Hematopoietic multipotent progenitor cell treated with erythropoietin and hydrocortisone succinate and interleukin-3 and kit ligand, for 17 days (in vitro differentiated cells): Measurements from ENCODE around the gene ZNF324.
"Not testable (repeated sequence)": the region's sequence is repeated elsewhere in the genome, so short reads cannot be mapped to it uniquely, and the experiment has no call there.

Experiments
- DNase-seq: peaks from one replicate; pipeline ENCODE4 v3.0.0-alpha.2; 2015; ENCODE audit warnings: low spot score

The ZNF324 gene

GRCh38 chr19:58471736-58472135, 4.9 kb downstream of the ZNF324 start:
- no peak for DNase-seq

DNA sequence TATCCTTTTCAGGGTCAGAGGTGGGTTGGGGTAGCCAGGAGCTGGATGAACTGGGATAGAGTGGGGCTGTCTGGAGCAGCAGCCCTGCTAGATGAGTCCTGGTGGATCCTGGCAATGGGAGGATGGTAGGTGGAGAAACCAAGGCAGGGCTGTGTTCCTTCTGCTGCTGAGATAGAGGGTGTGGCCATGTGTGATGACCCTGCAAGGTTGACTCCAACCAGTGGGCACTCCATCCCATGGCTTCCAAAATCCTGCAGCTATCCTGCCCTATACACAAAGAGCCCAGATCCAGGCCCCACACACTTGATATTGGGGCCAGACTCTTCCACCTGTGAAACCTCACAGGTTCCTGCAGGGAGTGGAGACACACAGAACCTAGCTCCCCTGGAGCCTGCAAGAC, 6.9 kb downstream of the ZNF324 start:
- DNase-seq = no peak

GRCh38 chr19:58474291-58474996, 7.6 kb downstream of the ZNF324 start:
- no peak for DNase-seq

- no peak for DNase-seq
Observed at GRCh38 chr19:58474997-58475713, 8.3 kb downstream of the ZNF324 start.

GRCh38 chr19:58475714-58476497, 9.0 kb downstream of the ZNF324 start, which contains the start of gene ZNF446:
ZNF446 (plus strand) TSS chr19:58476352; CDS start chr19:58477219, 867 bp downstream.
- peak; percentile 96 for DNase-seq

GRCh38 chr19:58476498-58477015, 9.7 kb downstream of the ZNF324 start:
- no peak for DNase-seq

DNA sequence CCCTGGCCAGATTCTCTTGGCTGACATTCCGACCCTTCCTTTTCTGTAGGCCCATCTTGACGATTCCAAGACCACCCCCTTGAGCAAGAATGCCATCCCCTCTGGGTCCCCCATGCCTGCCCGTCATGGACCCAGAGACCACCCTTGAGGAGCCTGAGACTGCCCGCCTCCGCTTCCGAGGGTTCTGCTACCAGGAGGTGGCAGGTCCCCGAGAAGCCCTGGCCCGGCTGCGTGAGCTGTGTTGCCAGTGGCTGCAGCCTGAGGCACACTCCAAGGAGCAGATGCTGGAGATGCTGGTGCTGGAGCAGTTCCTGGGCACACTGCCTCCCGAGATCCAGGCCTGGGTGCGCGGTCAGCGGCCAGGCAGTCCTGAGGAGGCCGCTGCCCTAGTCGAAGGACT, 10.2 kb downstream of the ZNF324 start:
- DNase-seq = no peak

DNA sequence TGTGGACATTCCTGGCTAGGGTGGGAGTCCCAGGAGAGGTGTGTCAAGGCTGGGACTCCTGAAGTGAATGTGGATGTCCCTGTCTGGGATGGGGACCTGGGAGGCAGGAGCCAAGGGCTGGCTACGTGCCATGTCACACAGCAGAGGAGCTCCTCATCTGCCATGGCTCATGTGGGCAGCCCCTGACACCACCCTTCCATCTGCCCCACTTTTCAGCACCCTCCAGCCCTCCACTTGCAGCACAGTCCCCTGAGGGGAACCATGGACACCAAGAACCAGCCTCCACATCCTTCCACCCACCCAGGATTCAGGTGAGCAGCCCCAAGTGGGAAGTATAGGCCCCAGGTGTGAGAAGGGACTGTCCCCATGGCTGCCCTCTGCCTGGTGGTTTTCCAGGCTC, 11.0 kb downstream of the ZNF324 start:
- no peak for DNase-seq

DNA sequence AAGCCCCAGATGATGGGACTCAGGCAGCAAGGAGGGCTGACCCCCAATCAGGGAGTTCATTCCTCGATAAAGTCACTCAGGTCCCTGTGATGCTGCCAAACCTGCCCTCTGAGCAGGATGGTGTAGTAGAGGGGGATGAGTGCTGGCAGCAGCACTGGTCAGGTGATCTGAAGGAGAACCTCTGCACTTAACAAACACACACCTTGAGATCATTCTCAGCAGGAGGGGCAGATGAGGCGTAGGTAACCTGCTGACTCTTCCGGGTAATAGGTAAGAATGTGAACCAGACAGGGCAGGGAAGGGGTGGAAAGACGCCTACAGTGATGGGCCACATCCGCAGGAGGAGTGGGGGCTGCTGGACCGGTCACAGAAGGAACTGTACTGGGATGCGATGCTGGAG, 12.4 kb downstream of the ZNF324 start:
- no peak for DNase-seq

DNA sequence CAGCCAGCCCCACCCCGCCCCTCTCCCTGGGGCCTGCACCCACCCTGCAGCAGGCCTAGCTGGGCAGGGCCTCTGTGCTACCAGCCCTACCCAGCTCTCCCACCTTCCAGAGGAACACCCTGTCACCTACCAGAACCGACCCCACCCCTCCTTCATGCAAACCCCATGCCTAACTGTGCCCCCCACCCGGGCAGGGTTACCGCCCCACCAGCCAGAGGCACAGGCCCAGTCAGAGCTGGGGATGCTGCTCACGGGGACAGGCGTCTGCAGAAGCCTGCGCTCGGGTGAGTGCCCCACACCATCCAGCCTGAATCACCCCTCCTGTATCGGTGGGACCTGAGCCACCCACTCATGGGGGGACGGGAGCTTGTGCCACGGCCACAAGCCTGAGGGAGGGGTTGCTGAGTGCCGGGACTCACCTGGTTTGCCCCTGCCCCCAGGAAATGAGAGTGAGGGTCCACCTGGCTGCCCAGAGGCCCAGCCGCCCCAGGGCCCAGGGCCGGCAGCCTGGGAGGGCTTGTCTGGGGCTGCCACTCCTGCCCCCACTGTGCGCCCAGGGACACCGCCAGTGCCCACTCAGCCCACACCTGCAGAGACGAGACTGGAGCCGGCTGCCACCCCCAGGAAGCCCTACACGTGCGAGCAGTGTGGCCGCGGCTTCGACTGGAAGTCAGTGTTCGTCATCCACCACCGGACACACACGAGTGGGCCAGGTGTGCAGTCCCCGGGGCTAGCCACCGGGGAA, 13.0 kb downstream of the ZNF324 start:
- DNase-seq = no peak

DNA sequence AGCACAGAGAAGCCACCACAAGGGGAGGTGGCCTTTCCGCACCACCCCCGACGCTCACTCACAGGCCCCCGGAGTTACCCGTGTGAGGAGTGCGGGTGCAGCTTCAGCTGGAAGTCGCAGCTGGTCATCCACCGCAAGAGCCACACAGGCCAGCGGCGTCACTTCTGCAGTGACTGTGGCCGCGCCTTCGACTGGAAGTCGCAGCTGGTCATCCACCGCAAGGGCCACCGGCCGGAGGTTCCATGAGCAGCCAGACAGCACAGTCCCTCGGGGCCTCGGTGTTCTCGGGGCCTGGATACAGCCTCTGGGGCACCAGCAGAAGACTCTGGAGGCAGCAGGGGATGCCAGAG, 13.6 kb downstream of the ZNF324 start:
- no peak for DNase-seq

- no peak for DNase-seq
Observed at GRCh38 chr19:58480831-58481230, 14.0 kb downstream of the ZNF324 start.

DNA sequence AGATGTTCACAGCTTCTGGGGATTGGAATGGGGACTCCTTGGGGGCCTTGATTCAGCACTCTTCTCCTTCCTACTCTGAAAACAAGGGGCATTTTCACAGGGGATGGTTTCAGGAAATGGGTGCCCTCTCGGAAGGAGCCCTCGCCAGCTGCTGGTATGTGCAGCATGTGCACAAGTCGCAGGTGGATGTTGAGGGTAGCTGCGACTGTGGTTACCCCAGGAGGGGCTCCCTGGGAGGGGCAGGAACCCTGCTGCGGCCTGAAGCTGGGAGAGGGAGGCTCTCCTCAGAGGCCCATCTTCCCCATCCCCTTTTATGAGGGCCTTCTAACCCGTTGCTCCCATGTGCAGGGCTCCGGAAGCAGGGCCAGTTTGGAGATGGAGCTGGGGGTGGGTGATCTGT, 15.5 kb downstream of the ZNF324 start:
- no peak for DNase-seq

DNA sequence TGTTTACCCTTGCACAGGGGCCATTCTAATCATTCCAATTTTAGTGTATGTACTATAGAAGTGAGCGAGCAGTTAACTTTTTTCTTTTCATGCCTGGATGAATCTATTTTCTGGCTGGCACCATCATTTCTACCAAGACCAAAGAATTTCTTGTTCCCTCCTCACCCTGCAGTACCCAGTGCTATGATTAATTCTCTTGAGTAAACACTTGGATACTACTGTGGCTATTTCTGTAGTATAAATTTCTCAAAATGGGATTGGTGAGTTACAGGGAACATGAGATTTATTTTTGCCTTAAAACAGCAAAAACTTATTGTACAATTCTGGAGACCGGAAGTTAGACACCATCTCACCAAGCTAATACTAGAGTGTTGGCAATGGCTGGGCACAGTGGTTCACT, 16.9 kb downstream of the ZNF324 start:
- no peak for DNase-seq

DNA sequence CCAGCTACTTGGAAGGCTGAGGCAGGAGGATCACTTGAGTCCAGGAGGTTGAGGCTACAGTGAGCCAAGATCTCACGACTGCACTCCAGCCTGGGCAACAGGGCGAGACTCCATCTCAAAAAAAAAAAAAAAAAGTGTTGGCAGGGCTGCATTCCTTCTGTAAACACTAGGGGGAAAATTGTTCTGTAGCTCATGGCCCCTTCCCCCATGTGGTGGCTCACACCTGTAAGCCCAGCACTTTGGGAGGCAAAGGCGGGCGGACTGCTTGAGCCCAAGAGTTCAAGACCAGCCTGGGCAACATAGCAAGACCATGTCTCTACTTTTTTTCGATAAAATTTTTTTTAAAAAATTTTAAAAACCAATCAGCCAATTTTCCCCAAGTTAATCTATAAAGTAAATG, 17.5 kb downstream of the ZNF324 start:
- not testable (repeated sequence) for DNase-seq

GRCh38 chr19:58491393-58491792, 24.5 kb downstream of the ZNF324 start:
- no peak for DNase-seq

- DNase-seq = no peak
Observed at GRCh38 chr19:58492265-58492664, 25.4 kb downstream of the ZNF324 start.

GRCh38 chr19:58497634-58498170, 30.8 kb downstream of the ZNF324 start:
- no peak for DNase-seq

DNA sequence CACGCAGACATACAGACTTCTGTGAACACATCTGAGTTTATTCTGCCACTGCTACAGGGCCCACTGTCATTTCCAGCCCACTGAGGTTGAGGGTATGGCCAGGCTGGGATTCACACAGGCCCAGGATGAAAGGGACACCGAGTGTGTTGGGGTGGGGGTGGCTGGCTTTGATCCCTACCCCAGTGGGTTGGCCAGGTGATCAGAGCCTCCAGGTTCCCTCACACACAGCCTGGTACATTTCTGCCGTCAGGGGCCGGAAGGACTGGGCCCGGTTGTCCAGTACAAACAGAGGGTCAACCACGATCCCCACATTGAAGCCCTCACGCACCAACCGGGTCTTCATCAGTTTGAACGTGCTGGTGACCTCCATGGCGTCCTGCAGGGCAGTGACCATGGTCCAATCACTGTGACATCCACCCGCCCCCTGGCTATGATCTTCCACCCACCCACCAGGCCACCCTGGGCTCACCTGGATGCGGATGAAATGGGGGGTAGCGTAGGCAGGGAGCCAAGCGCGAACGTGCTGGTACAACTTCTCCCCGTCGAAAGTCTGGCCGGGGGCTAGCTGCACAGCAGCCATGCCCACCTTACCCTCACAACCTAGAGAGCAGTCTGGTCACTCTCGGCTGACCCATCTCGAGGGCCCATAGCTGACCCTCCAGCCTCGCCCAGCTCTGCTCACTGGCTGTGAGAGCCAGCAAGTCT, 31.6 kb downstream of the ZNF324 start:
- no peak for DNase-seq

DNA sequence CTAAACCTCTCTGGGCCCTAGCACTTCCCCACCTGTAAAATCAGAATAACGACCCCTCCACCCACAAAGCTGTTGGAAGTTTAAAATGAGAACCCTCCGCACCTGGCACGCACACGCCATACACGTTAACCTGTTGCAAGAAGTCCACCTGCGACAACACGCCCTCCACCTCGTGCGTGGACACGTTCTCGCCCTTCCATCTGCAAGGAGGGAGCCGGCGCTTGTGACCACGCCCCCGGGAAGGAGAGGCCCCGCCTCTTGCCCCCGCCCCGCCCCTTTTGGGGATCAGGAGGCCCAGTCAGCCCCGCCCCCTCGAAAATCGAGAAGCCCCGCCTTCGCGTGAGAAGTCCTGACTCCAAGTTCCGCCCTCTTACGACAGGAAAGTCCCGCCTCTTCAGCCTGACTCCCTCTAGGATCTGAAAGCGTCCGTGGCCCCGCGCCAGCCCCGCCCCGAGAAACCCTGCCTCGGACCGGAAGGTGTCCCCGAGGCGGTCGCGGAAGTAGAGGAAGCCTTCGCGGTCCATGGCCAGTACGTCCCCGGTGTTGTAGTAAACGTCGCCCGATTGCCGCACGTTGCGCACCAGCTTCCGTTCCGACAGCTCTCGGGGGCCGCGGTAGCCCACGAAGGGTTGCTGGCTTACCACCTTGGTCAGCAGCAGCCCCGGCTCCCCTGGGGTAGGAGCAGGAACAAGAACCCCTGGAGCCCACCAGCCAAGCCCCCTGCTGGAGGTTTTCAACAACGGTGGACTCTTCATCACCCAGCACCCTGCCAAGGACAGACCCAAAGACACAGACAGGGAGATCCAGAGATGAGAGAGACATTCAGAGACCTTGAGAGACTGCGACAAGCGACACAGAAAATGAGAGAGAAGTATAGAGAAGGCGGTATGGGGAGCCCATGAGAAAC, 32.4 kb downstream of the ZNF324 start:
- peak; percentile 98 for DNase-seq
